PFSK-1 (cell line): ENCODE results near the gene UVSSA.

Experiments
- FOXP2 ChIP-seq: optimal IDR thresholded peaks from 2 replicates; pipeline ENCODE3; 2011; ENCODE audit warnings: borderline replicate concordance, control low read depth, inconsistent platforms; ENCODE audit not compliant: insufficient read depth; ENCODE audit errors: extremely low read length, extremely low read depth
- POLR2AphosphoS5 ChIP-seq: IDR thresholded peaks from 2 replicates; pipeline ENCODE4 v1.6.1; 2012; ENCODE audit warnings: low read depth, mild to moderate bottlenecking, control low read depth, low read length, moderate library complexity
- SIN3A ChIP-seq: IDR thresholded peaks from 2 replicates; pipeline ENCODE4 v1.6.1; 2012; ENCODE audit warnings: mild to moderate bottlenecking, low read length, moderate library complexity, borderline replicate concordance; ENCODE audit not compliant: insufficient read depth
- TAF1 ChIP-seq: IDR thresholded peaks from 2 replicates; pipeline ENCODE4 v1.6.1; 2012; ENCODE audit warnings: low read length, control low read depth, borderline replicate concordance; ENCODE audit not compliant: insufficient read depth
- TF ChIP-seq, protein P1 (sequence below), 2 experiments: IDR thresholded peaks; 2 replicates each; pipeline versions ENCODE4 v1.6.1 to v1.8.0; 2011 to 2012; ENCODE audit warnings: low read depth in 2 of 2, low read length in 2 of 2, control low read depth in 1 of 2, inconsistent platforms in 1 of 2, mild to moderate bottlenecking in 1 of 2, moderate library complexity in 1 of 2; ENCODE audit not compliant: insufficient read depth in 1 of 2

Gene UVSSA

DNA sequence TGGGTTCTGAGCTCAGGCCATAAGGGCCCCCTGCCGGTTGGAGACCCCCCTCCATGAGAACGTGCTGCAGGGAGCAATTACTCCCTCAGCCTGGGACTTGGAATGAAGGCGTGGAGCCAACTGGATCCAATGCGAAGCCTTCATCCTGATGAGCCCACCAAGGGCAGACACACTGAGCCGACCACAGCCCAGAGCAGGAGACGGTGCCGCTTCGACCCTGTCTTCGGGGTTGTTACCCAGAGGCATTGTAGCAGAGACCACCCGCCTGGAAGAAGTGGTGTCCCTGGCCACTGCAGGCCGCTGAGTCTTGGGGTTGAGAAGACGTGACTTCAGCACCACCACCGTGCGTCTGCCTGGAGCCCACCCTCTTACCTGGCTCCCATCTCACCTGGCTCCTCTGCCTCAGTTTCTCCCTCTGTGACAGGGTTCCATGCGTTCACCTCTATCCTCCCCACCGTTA, 66.2 kb downstream of the UVSSA start:
- TF ChIP-seq TAF1 (no peak), SIN3A (no peak), POLR2AphosphoS5 (no peak), FOXP2 (no peak)
- TF ChIP-seq, protein P1, sequence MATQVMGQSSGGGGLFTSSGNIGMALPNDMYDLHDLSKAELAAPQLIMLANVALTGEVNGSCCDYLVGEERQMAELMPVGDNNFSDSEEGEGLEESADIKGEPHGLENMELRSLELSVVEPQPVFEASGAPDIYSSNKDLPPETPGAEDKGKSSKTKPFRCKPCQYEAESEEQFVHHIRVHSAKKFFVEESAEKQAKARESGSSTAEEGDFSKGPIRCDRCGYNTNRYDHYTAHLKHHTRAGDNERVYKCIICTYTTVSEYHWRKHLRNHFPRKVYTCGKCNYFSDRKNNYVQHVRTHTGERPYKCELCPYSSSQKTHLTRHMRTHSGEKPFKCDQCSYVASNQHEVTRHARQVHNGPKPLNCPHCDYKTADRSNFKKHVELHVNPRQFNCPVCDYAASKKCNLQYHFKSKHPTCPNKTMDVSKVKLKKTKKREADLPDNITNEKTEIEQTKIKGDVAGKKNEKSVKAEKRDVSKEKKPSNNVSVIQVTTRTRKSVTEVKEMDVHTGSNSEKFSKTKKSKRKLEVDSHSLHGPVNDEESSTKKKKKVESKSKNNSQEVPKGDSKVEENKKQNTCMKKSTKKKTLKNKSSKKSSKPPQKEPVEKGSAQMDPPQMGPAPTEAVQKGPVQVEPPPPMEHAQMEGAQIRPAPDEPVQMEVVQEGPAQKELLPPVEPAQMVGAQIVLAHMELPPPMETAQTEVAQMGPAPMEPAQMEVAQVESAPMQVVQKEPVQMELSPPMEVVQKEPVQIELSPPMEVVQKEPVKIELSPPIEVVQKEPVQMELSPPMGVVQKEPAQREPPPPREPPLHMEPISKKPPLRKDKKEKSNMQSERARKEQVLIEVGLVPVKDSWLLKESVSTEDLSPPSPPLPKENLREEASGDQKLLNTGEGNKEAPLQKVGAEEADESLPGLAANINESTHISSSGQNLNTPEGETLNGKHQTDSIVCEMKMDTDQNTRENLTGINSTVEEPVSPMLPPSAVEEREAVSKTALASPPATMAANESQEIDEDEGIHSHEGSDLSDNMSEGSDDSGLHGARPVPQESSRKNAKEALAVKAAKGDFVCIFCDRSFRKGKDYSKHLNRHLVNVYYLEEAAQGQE (IDR thresholded peaks at IDR 0.05; ENCODE audit: insufficient read depth in 1 of 2, low read depth in 2 of 2, low read length in 2 of 2) = no peak

DNA sequence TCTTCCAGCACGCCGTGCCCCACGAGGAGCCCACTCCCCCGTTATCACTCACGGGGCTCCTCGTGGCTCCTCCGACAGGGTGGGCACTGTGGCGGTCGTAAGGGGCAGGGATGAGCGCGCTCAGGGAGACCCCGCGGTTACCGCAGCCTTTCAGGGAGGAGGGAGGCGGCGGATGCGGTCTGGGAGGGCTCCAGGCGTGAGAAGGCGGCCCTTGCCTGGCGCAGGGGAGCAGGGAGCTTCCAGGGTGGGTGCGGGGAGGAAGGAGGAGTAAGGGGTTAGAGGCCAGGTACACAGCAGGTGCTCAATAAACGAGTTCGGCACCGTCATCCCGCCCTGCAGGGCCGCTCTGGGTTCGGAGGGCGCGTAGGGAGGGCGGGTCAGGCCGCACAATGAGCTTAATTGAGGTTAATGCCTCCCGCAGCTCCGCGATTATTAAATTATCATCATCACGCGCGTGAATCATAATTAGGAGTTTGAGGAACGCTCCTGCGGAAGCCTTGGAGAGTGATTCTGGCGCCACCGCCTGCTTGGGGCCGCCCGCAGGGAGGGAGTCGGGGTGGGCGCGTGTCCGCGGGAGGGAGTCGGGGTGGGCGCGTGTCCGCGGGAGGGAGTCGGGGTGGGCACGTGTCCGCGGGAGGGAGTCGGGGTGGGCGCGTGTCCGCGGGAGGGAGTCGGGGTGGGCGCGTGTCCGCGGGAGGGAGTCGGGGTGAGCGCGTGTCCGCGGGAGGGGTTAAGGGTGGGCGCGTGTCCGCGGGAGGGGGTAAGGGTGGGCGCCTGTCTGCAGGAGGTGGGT, 66.9 kb downstream of the UVSSA start:
- TF ChIP-seq, protein P1 (IDR thresholded peaks at IDR 0.05; ENCODE audit: insufficient read depth in 1 of 2, low read depth in 2 of 2, low read length in 2 of 2) = no peak

DNA sequence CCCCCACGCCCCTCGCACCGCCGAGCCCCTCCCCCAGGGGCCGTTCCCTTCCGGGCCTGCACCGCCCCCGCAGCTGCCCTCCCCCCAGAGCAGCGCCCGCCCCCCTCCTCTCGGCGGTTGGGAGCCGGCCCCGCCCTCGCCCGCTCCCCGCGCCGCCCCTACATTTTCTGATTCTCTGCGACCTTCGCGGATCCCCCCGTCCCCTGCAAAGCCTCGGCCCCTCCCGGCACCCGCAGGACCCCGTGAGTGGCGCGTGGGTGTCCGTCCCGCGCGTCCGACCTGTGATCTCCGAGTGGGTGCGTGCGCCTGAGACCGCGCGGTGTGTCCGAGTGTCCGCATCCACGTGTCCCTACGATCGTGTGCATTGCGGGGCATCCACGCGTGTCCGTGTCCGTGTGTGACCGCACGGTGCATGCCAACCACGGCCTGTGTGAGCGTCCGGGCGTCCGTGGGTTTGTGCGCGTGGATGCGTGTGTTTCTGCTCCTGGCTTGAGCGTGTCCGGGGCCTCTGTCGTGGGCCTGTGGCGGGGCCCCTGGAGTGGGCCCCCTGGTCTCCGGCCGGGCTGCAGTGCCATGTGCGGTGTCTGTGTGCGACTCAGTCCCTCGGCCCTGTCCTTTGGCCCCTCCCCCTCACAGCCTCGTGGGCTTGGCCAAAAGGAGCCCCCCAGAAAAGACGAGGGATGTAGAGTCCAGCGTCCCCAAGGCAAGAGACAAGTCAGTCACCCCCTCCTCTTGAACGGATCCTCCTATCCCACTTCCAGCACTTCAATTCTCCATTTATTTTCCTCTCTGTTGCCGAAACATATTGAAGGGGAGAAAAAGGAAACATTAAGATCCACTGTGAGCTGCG, 68.0 kb downstream of the UVSSA start:
- TF ChIP-seq POLR2AphosphoS5 (no peak), FOXP2 (no peak), SIN3A (no peak), TAF1 (no peak)
- TF ChIP-seq, protein P1 (IDR thresholded peaks at IDR 0.05; ENCODE audit: insufficient read depth in 1 of 2, low read depth in 2 of 2, low read length in 2 of 2) = no peak

DNA sequence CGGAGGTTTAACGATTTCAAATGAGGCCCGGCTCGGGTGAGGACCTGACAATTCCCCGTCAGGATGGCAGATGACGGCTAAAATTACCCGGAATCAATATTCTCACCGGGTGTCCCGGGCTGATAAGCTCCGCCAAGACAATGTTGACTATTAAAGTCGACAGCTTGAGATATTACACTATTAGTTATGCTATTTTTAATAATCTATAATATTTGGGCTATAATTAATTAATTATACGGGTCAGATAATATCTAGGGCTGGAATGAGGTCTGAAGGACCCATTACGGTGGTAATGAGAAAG, 68.6 kb downstream of the UVSSA start:
- TF ChIP-seq POLR2AphosphoS5 = no peak
- TF ChIP-seq, protein P1 (IDR thresholded peaks at IDR 0.05; ENCODE audit: insufficient read depth in 1 of 2, low read depth in 2 of 2, low read length in 2 of 2) = no peak
